22Rv1 (cell line): ENCODE measurements around the gene ATP11B.

Experiments
- ZFX ChIP-seq: fragments of 450-650 bp; IDR thresholded peaks from 2 replicates; pipeline ENCODE4 v1.6.1; 2017; ENCODE audit warnings: antibody characterized with exemption, borderline replicate concordance
- TF ChIP-seq, protein P1 (sequence below): fragments of 450-650 bp; IDR thresholded peaks from 2 replicates; pipeline ENCODE4 v1.5.1; 2017; ENCODE audit warnings: mild to moderate bottlenecking

DNA sequence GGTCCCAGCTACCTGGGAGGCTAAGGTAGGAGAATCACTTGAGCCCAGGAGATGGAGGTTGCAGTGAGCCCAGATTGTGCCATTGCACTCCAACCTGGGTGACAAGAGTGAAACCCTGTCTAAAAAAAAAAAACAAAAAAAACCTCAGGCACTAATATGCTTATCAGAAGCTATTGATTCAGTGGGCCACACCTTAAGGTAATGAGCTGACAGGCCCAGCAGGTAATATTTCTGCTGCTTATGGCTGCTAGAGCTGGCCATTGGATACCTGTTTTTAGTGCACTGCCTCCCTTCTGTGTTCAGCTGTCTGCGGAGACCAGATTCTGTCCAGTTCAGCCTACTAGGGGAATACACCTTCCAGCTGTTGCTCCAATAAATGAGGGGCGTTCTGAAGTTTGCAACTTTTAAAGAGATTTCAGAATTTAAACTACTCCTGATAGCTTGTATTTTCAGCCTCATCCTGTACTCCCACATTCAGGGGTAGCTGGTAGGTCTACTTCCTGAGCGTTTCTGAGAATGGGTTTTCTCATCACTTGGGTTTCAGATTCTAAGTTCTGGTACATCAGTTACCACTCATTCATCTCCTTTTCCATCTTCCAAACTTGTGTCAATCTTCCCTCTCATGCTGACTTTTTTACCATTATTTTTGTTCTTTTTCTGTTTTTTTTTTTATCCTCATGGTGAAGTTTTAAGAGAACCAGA, 69.0 kb downstream of the ATP11B start:
- TF ChIP-seq, protein P1, sequence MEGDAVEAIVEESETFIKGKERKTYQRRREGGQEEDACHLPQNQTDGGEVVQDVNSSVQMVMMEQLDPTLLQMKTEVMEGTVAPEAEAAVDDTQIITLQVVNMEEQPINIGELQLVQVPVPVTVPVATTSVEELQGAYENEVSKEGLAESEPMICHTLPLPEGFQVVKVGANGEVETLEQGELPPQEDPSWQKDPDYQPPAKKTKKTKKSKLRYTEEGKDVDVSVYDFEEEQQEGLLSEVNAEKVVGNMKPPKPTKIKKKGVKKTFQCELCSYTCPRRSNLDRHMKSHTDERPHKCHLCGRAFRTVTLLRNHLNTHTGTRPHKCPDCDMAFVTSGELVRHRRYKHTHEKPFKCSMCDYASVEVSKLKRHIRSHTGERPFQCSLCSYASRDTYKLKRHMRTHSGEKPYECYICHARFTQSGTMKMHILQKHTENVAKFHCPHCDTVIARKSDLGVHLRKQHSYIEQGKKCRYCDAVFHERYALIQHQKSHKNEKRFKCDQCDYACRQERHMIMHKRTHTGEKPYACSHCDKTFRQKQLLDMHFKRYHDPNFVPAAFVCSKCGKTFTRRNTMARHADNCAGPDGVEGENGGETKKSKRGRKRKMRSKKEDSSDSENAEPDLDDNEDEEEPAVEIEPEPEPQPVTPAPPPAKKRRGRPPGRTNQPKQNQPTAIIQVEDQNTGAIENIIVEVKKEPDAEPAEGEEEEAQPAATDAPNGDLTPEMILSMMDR = no peak
- TF ChIP-seq ZFX = no peak
